Testis (tissue), 2 donors: ENCODE data around the gene COX17.

ENCODE experiments used
- CTCF ChIP-seq, 3 experiments: fragments of 450-650 bp in 2 of 3; fragments of 200-600 bp in 1 of 3; sonication (generic) in 1 of 3; IDR thresholded peaks; one replicate each; pipeline ENCODE4 v1.5.1; 2016 to 2019; ENCODE audit warnings: antibody characterized with exemption in 3 of 3, mild to moderate bottlenecking in 2 of 3, moderate library complexity in 1 of 3
- POLR2A ChIP-seq: fragments of 450-650 bp; IDR thresholded peaks from one replicate; pipeline ENCODE4 v1.6.1; 2017; ENCODE audit warnings: antibody characterized with exemption, mild to moderate bottlenecking, moderate library complexity

DNA sequence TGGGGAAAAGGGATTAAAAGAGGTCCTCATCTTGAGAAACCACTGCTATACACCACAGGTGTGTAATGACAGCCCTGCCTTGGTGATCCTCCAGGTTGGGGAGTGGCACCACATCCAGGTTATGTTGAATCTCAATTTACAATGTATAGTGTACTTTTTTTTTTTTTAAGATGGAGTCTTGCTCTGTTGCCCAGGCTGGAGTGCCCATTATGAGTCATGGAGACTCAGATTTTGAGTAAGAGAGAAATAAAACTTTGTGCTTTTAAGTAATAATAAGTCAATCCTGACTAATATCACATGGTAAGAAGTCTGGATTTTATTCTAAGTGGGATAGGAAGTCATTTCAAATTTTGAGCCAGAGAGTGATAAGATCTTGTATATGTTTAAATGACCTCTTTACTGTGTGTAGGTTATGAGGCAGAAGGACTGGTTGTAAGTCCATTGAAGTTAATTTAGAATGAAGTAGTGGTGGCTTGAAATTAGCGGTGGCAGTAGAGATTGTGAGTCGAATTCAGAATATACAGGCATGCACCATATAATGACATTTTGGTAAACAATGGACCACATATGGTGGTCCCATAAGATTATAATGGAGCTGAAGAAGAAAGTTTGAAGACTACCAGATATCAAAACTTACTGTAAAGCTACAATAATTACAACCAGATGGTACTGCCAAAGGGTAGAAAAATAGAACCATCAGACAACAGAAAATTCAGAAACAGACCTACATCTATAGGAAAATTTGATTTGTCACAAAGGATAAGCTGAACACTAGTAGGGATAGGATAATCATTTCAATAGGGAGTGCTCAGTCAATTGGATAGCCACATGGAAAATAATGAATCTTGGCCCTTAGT is 37.5 kb downstream of the COX17 start:
- no peak for TF ChIP-seq POLR2A
- TF ChIP-seq CTCF (IDR thresholded peaks at IDR 0.05) = no peak
